Eye (tissue), 1 donor: Measurements from ENCODE around the gene SOX11.
"Not testable (repeated sequence)": the region's sequence is repeated elsewhere in the genome, so short reads cannot be mapped to it uniquely, and the experiment has no call there.

Source experiments
- DNase-seq: peaks from one replicate; pipeline ENCODE4 v3.0.0-alpha.2; 2015

SOX11 gene

GRCh38 chr2:5691985-5692529 lies at the start of gene SOX11:
Gene SOX11 (plus strand): TSS chr2:5692384. CDS start chr2:5692722, 338 bp downstream.
- peak; percentile 99 for DNase-seq

DNA sequence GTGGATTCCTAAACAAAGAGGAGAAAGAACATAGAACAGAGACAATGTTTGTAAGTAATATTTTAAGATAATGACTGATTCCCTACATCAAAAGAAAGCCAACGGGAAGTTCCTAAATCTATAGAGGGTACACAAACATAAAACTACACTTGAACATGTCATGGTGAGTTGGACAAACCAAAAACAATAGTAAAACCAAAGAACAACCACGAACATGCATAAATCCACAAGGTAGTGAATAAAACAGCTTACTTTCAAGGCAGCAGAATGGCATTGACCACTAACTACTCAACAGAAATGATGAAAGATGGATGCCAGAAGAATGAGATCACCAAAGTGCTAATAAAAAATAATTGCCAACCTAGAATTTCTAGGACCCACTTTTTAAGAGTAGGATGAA lies 39.5 kb upstream of the SOX11 start:
- not testable (repeated sequence) for DNase-seq

DNA sequence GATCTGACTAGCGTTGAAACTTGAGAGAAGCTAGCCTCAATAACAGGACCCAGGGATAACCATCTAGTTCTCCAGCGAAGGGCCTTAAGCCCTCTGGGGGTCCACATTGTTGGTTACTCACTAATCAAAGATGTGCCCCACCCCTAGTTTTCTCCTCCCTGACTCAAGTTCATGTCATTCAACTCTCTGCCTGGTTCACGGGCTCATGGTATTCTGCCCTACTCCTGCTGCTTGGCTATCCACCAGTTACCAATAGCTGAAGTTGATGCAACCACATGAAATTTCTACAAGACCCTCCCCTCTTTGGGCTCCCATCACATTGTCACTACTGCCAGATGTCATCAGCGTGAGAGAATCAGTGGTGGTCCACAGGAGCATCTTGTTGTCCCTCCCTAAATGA lies 38.4 kb upstream of the SOX11 start:
- DNase-seq, result not testable (repeated sequence)

GRCh38 chr2:5657231-5657630 lies 35.0 kb upstream of the SOX11 start:
- DNase-seq, result no peak

GRCh38 chr2:5660591-5660990 lies 31.6 kb upstream of the SOX11 start:
- DNase-seq, result no peak

- DNase-seq, result no peak
Measured at GRCh38 chr2:5661362-5661761, 30.8 kb upstream of the SOX11 start.

DNA sequence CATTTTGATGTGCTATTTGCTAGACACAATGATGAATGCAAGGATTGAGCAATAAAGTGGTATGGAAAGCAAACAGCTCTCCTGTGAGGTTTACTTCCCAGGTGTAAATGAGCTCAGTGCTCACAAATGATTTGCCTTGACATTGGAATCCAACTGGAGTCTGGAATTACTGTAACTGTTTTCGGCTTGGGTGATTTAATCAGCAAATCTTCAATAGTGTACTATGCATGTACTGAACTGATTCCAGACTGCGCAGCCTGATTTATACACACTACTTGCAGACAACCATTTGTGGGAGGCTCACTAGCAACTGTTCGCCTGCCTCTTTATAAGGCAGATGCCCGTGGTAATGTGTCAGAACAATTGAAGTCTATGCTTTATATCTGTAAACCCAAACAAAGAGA lies 27.9 kb upstream of the SOX11 start:
- DNase-seq, result peak; percentile 56

GRCh38 chr2:5665066-5665465 lies 27.1 kb upstream of the SOX11 start:
- DNase-seq, result peak; percentile 47

- no peak for DNase-seq
Measured at GRCh38 chr2:5666798-5667197, 25.4 kb upstream of the SOX11 start.

DNA sequence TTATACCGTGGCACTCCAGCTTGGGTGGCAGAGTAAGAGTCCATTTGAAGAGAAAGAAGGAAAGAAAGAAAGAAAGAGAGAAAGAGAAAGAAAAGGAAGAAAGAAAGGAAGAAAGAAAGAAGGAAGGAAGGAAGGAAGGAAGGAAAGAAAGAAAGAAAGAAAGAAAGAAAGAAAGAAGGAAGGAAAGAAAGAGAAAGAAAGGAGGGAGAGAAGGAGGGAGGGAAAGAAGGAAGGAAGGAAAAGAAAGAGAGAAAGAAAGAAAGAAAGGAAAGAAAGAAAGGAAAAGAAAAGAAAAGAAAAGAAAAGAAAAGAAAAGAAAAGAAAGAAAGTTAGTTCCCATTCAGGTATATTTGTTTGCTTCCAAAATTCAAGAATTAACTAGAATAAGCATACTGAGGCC lies 24.5 kb upstream of the SOX11 start:
- DNase-seq, result not testable (repeated sequence)

- peak; percentile 46 for DNase-seq
Measured at GRCh38 chr2:5668682-5669250, 23.4 kb upstream of the SOX11 start.

GRCh38 chr2:5672749-5673144 lies 19.4 kb upstream of the SOX11 start:
- DNase-seq, result no peak

GRCh38 chr2:5673145-5674025 lies 18.8 kb upstream of the SOX11 start:
- DNase-seq, result peak; percentile 77

DNA sequence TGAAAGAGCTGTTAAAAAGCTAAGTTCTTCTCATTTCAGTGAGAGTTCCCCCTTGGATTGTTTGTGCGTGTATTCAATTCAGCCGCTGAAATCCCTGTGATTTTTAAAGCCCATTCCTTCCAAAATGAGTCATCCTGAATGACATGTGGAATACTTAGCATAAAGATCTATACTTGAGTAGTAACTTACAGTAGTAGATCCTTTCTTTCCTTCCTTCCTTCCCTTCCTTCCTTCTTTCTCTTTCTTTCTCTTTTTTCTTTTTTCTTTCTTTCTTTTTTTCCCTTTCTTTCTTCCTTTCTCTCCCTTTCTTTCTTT lies 18.2 kb upstream of the SOX11 start:
- DNase-seq, result no peak

DNA sequence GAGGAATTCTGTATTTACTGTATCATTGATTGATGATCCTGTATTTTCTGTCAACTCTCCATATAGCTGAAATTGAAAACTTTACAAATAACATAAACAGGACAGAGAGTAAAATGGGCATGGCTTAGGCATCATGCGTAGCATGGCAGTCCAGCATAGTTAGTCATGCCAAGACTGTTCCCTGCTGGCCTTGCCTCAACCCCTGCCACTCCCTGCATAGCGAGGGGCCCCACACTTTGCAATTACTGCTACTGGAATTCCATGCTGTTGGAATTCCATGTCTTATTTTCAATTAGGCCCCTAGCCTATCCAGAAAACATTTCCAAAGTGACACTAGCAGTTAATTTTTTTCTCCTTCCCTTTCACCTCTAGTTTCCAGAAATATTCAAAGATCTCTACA lies 15.1 kb upstream of the SOX11 start:
- no peak for DNase-seq

GRCh38 chr2:5683471-5683870 lies 8.7 kb upstream of the SOX11 start:
- no peak for DNase-seq

DNA sequence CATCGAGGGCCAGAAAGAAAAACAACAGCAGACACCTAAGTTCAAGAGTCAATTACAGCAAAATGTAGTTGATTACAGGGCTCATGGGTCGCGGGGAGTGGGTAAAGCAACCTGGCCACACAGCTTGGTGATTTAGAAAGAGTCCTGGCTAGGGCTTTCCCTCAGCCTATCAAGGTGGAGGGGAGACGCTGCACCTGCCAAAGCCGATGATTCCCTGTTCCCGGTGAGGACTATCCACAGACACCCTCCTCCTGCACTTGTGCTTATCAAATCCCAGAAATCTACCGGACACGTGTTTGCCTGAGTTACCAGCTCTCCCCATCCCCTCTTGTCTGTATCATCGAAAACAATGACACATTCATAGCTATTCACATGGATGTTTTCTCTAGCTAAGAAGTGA lies 7.0 kb upstream of the SOX11 start:
- DNase-seq, result no peak

- DNase-seq, result no peak
Measured at GRCh38 chr2:5686068-5686467, 6.1 kb upstream of the SOX11 start.

GRCh38 chr2:5686536-5686935 lies 5.6 kb upstream of the SOX11 start:
- DNase-seq, result no peak

GRCh38 chr2:5689750-5690149 lies 2.4 kb upstream of the SOX11 start:
- no peak for DNase-seq

GRCh38 chr2:5690286-5690685 lies 1.9 kb upstream of the SOX11 start:
- DNase-seq, result peak; percentile 81

DNA sequence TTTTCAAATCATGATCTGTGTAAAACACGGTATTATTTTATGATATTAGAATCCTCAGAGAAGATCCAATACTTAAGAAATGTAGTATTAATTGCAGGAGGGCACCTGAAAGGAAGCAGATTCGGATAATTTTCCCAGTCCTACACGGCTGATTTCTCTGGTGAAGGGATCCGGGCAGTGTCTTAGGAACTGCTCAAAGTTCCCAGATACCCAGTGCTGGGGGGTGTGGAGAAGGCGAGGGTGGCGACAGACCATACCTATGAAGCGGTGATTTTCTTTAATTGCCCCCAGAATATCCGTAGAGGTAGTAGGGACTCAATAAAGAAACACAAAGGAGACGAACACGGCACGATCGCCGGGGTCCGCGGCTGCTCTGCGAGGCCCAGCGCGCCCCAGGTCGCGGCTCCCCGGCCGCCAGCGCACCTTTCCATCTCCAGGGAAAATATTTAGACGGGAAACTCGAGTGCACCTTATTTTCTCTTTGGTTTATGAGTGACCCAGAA lies 1.4 kb upstream of the SOX11 start:
- no peak for DNase-seq

- peak; percentile 96 for DNase-seq
Measured at GRCh38 chr2:5691221-5691984, 781 bp upstream of the SOX11 start.
